HEK293T (cell line): ENCODE results near the gene THOC1.

Experiments used
- LEF1 ChIP-seq: fragments of 450-650 bp; IDR thresholded peaks from 2 replicates; pipeline ENCODE4 v1.6.1; 2017; ENCODE audit warnings: mild to moderate bottlenecking, borderline replicate concordance
- SP1 ChIP-seq: fragments of 450-650 bp; IDR thresholded peaks from 2 replicates; pipeline ENCODE4 v1.6.1; 2017

GRCh38 chr18:181711-182110, 86.1 kb downstream of the THOC1 start:
- TF ChIP-seq LEF1 (no peak), SP1 (no peak)
